SK-N-SH treated with all-trans-retinoic acid at 6 μM for 48 hours (cell line): ENCODE results near the gene GOLPH3.

Experiments used
- GLIS3 ChIP-seq: fragments of 250-450 bp; sonication (Bioruptor Pico); IDR thresholded peaks from 2 replicates; pipeline ENCODE4 v1.5.0; 2020; ENCODE audit warnings: mild to moderate bottlenecking, moderate library complexity
- ISL1 ChIP-seq: fragments of 250-450 bp; sonication (Bioruptor Pico); IDR thresholded peaks from 2 replicates; pipeline ENCODE4 v2.1.2; 2022; ENCODE audit warnings: mild to moderate bottlenecking, moderate library complexity
- ZFP30 ChIP-seq: fragments of 450-650 bp; formaldehyde crosslinking; IDR thresholded peaks from 2 replicates; pipeline ENCODE4 v1.5.0; 2022; ENCODE audit warnings: mild to moderate bottlenecking, moderate library complexity
- ZNF70 ChIP-seq: fragments of 450-650 bp; formaldehyde crosslinking; IDR thresholded peaks from 2 replicates; pipeline ENCODE4 v1.5.0; 2020; ENCODE audit warnings: mild to moderate bottlenecking, moderate library complexity

DNA sequence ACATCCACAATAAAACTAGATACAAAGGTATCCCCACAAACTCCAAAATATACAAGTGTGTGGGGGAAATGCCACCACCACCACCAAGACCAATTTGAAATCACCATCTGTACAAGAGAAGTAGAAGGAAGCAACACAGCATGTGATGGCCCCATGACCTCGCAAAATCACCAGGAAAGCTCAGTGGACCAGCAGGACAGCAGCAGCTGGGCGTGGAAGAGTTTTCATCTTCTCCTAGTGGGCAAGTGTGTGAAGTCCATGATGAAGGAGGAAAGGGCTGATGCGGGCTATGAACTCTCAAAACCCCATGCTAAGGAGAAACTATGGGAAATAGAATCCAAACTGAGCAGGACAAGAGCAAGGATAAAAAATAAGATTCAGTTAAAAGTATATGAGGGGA, 58.1 kb downstream of the GOLPH3 start:
- TF ChIP-seq ZNF70 (no peak), GLIS3 (no peak), ISL1 (CRISPR knock-in tag) (no peak), ZFP30 (CRISPR knock-in tag) (no peak)
